ENCODE results near the gene DEPP1. TPM values are rescaled to one million over a fixed set of nuclear protein-coding genes. Genes with fewer than 3 reads are reported as not detected.

The DEPP1 gene
- total RNA-seq, 1 experiment from 2014 or later, result 3.8 TPM

- no peaks in the 10 kb centered on the region for H3K27me3 ChIP-seq (ENCODE audit: insufficient read depth, low read length)
- DNase-seq (ENCODE audit: low read depth, low spot score) (no peak), ATAC-seq (no peak)
- intact Hi-C loops (cut with micrococcal nuclease), result loop anchor here (10.0 kb wide), 1 partner anchor 297 kb away; no protein-coding TSS in a partner anchor
- ChIA-PET CTCF (no interaction called here), POLR2A (interaction anchor here (1.7 kb wide), 1 partner anchor 41 kb away, joined by 7 read pairs; the partner anchor contains the start of gene DEPP1), RAD21 (ENCODE audit: low non-redundant PET in 1 of 2, low total read pairs in 2 of 2, uncharacterized antibody in 2 of 2, unreplicated experiment in 2 of 2) (no interaction called here)
- no peak overlapping the region for H3K9ac ChIP-seq (ENCODE audit: low read length)
- no TSS peak for BruUV-seq (replicated peaks)
- no peaks in the 10 kb centered on the region for H3K79me2 ChIP-seq (ENCODE audit: insufficient read depth, low read length)
- H3K36me3 ChIP-seq (ENCODE audit: control insufficient read depth in 1 of 2, insufficient read depth in 2 of 2, low read length in 2 of 2), result no peaks in the 10 kb centered on the region
- H3K9me2 ChIP-seq (ENCODE audit: insufficient read depth), result no peaks in the 10 kb centered on the region
- no peak overlapping the region for H3K4me3 ChIP-seq (replicated peaks in 1 of 2; ENCODE audit: low read depth in 1 of 2, low read length in 2 of 2)
- no peak overlapping the region for H3K4me2 ChIP-seq (ENCODE audit: low read length)
- H2AFZ ChIP-seq (ENCODE audit: low read depth, low read length, poor library complexity, severe bottlenecking), result no peak overlapping the region
- no peaks in the 10 kb centered on the region for H3K9me3 ChIP-seq (ENCODE audit: control insufficient read depth in 1 of 2, insufficient read depth in 1 of 2, low read depth in 1 of 2, low read length in 2 of 2)
- H3K4me1 ChIP-seq (ENCODE audit: control insufficient read depth in 1 of 2, insufficient read depth in 2 of 2, low read length in 2 of 2), result no peaks in the 10 kb centered on the region
- no peaks in the 10 kb centered on the region for H4K20me1 ChIP-seq (ENCODE audit: insufficient read depth)
- no peak overlapping the region for H3K27ac ChIP-seq (ENCODE audit: low read depth, low read length)
- no peak for TF ChIP-seq MAX (IDR thresholded peaks at IDR 0.05)
- TF ChIP-seq REST (IDR thresholded peaks at IDR 0.05; ENCODE audit: low read depth), result no peak
- no peak for TF ChIP-seq SRF (IDR thresholded peaks at IDR 0.05; ENCODE audit: low read depth)
- no peak for TF ChIP-seq ATF3 (IDR thresholded peaks at IDR 0.05)
- TF ChIP-seq YY1 (IDR thresholded peaks at IDR 0.05; ENCODE audit: extremely low read depth, insufficient replicate concordance, low read depth, low read length), result no peak
- TF ChIP-seq JUND (IDR thresholded peaks at IDR 0.05), result no peak
Observed at GRCh38 chr10:44937196-44938005, 41.2 kb downstream of the DEPP1 start.
